ENCODE data around the gene CDKN2B-AS1.

- TF ChIP-seq POLR2AphosphoS5 (IDR thresholded peaks at IDR 0.05) (no peak), POLR2A (IDR thresholded peaks at IDR 0.05) (no peak)
Observed at GRCh38 chr9:22028394-22028793, 33.8 kb downstream of the CDKN2B-AS1 start.

Data from sigmoid colon (tissue), 4 donors.